Measurements from ENCODE around the gene ZFHX3. TPM values are rescaled to one million over a fixed set of nuclear protein-coding genes. Genes with fewer than 3 reads are reported as not detected.

ZFHX3 gene
- polyA plus RNA-seq, 1 donor: 8.8 TPM

- no peak for DNase-seq (ENCODE audit: low read depth)
These were observed 287.3 kb downstream of the ZFHX3 start for GRCh38 chr16:72760581-72760980.

- no peak for DNase-seq (ENCODE audit: low read depth)
These were observed 294.0 kb downstream of the ZFHX3 start for GRCh38 chr16:72753881-72754280.

GRCh38 chr16:72752004-72752695 is 295.8 kb downstream of the ZFHX3 start:
- DNase-seq (ENCODE audit: low read depth): no peak

- DNase-seq (ENCODE audit: low read depth): no peak
These were observed 296.9 kb downstream of the ZFHX3 start for GRCh38 chr16:72751076-72751475.

GRCh38 chr16:72749091-72749490 is 298.8 kb downstream of the ZFHX3 start:
- DNase-seq (ENCODE audit: low read depth): no peak

- no peak for DNase-seq (ENCODE audit: low read depth)
These were observed 303.7 kb downstream of the ZFHX3 start for GRCh38 chr16:72744076-72744793.

GRCh38 chr16:72743011-72743761 is 304.7 kb downstream of the ZFHX3 start:
- DNase-seq (ENCODE audit: low read depth): no peak

GRCh38 chr16:72740347-72740746 is 307.6 kb downstream of the ZFHX3 start:
- no peak for DNase-seq (ENCODE audit: low read depth)

GRCh38 chr16:72739577-72739976 is 308.4 kb downstream of the ZFHX3 start:
- no peak for DNase-seq (ENCODE audit: low read depth)

- DNase-seq (ENCODE audit: low read depth): no peak
These were observed 311.9 kb downstream of the ZFHX3 start for GRCh38 chr16:72736074-72736473.

All from forelimb muscle (tissue), 1 donor.